NB4 (cell line): ENCODE results near the gene LAMA5.

Experiments
- CTCF ChIP-seq: IDR thresholded peaks from one replicate; pipeline ENCODE4 v1.5.1; 2012; ENCODE audit warnings: low read depth, low read length
- MAX ChIP-seq: IDR thresholded peaks from 2 replicates; pipeline ENCODE4 v1.6.1; 2011; ENCODE audit warnings: low read depth, low read length
- MYC ChIP-seq: IDR thresholded peaks from 2 replicates; pipeline ENCODE4 v1.6.1; 2011; ENCODE audit warnings: low read depth, low read length

- no peak for TF ChIP-seq CTCF
- TF ChIP-seq MYC: no peak
- no peak for TF ChIP-seq MAX
Measured at GRCh38 chr20:62328684-62329388, 38.3 kb downstream of the LAMA5 start.
